SK-N-MC (cell line): ENCODE results near the gene UNC13A.
A peak's percentile ranks its signal among the peaks of the same experiment; 100 is the strongest.

Experiments
- DNase-seq: peaks from one replicate; pipeline ENCODE4 v3.0.0-alpha.2; 2011; ENCODE audit warnings: low read depth, low spot score
- H3K27ac ChIP-seq: fragments of 200-600 bp; sonication (generic); 2 replicates; pipeline ENCODE4 v1.5.1; 2016; ENCODE audit warnings: mixed run types
- H3K36me3 ChIP-seq: fragments of 200-600 bp; sonication (generic); 2 replicates; pipeline ENCODE4 v1.6.1; 2017; ENCODE audit warnings: antibody characterized with exemption, low read length, mixed read lengths; ENCODE audit not compliant: insufficient read depth
- H3K4me3 ChIP-seq: fragments of 200-600 bp; sonication (generic); 2 replicates; pipeline ENCODE4 v1.5.1; 2016
- H3K9ac ChIP-seq: fragments of 200-600 bp; sonication (generic); 2 replicates; pipeline ENCODE4 v1.8.0; 2017; ENCODE audit warnings: mixed run types, mixed read lengths; ENCODE audit not compliant: insufficient read length
- H3K9me3 ChIP-seq: fragments of 200-600 bp; sonication (generic); 2 replicates; pipeline ENCODE4 v1.6.1; 2017; ENCODE audit warnings: low read depth, mild to moderate bottlenecking, antibody characterized with exemption, low read length, moderate library complexity, mixed read lengths
- EZH2 ChIP-seq: fragments of 200-600 bp; sonication (generic); IDR thresholded peaks from one replicate; pipeline ENCODE4 v1.6.1; 2017; ENCODE audit warnings: antibody characterized with exemption
- FOXP2 ChIP-seq: optimal IDR thresholded peaks from 2 replicates; pipeline ENCODE3; 2011; ENCODE audit warnings: mild to moderate bottlenecking, moderate library complexity; ENCODE audit not compliant: insufficient read depth; ENCODE audit errors: extremely low read length, control extremely low read depth
- POLR2AphosphoS5 ChIP-seq: IDR thresholded peaks from 2 replicates; pipeline ENCODE4 v1.6.1; 2012; ENCODE audit warnings: mild to moderate bottlenecking, low read depth, low read length, borderline replicate concordance

UNC13A gene

DNA sequence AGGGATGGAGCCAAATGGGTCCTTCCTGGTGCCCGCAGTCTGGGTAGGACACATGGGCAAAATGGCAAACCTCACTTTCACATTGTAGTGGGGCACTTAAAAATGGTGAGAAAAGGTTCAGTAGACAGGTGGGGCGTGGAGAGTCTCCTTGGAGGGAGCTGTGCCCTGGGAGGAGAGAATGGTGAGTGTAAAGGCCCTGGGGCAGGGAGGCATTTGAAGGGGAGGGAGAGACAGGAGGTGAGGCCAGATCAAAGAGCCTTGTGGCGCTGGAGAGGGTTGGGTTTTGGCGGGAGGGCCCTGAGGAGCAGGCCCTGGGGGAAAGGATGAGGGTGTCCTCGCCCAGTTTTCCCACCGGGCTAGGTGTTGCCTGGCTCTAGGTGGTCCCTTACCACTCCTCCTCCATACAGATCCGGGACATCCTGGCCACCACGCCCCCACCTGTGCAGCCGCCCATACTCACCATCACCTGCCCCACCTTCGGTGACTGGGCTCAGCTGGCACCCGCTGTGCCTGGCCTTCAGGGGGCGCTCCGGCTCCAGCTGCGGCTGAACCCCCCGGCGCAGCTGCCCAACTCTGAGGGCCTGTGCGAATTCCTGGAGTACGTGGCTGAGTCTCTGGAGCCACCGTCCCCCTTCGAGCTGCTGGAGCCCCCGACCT lies 37.4 kb upstream of the UNC13A start:
- H3K9me3 ChIP-seq, result no peaks in the 10 kb centered on the region
- H3K4me3 ChIP-seq, result no peak overlapping the region
- H3K36me3 ChIP-seq, result peaks cover 40% of the 10 kb centered on the region
- H3K9ac ChIP-seq, result no peak overlapping the region
- no peak for DNase-seq
- no peak overlapping the region for H3K27ac ChIP-seq
- TF ChIP-seq FOXP2, result no peak

DNA sequence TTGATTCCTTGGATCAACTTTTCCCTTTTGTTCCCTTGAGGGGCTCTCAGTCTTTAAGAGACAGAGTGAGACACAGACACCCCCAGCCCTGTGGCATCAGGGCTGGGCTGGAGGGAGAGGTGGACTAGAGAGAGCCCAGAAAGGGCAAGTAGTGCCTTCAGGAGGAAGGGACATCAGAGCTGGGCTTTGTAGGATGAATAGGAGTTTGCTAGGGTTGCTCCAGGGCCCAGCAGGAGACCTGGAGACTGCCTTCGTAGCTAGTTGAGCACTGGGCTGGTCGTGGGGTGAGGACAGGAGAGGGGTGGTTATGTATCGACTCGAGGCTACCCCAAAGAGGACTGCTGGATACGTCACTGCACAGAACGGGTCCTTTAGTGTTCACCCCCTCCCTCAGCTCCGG lies 36.5 kb upstream of the UNC13A start:
- Histone ChIP-seq H3K36me3 (peaks cover 31% of the 10 kb centered on the region; the same call in 1 of the 2 replicates), H3K9me3 (no peaks in the 10 kb centered on the region), H3K27ac (no peak overlapping the region), H3K4me3 (no peak overlapping the region), H3K9ac (no peak overlapping the region)
- DNase-seq, result no peak
- TF ChIP-seq EZH2, result no peak
- TF ChIP-seq POLR2AphosphoS5, result no peak
- no peak for TF ChIP-seq FOXP2

DNA sequence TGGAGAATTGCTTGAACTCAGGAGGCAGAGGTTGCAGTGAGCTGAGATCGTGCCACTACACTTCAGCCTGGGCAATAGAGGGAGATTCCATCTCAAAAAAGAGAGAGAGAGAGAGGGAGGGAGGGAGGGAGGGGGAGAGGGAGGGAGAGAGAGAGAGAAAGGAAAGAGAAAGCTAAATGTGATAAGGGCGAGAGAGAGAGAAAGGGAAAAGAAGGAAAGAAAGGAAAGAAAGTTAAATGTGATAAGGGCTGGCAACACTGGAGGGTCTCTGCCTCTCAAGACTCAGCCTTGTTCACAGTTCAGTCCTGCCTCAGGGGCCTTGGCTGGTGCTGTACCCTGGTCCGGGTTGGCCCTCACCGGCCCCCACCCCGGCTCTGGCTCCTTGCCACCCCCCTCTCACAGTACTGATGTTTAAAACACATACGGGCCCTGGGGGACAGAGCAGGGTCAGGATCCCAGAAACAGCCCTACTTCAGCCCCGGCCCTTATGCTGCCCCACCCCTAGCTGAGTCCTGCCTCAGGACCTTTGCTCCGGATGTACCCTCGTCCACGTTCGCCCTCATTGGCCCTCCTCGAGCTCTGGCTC lies 34.6 kb upstream of the UNC13A start:
- Histone ChIP-seq H3K27ac (no peak overlapping the region), H3K36me3 (peaks cover 16% of the 10 kb centered on the region; the same call in 1 of the 2 replicates), H3K9ac (no peak overlapping the region), H3K9me3 (no peaks in the 10 kb centered on the region), H3K4me3 (no peak overlapping the region)
- no peak for DNase-seq
- TF ChIP-seq FOXP2 (no peak), POLR2AphosphoS5 (no peak), EZH2 (no peak)

DNA sequence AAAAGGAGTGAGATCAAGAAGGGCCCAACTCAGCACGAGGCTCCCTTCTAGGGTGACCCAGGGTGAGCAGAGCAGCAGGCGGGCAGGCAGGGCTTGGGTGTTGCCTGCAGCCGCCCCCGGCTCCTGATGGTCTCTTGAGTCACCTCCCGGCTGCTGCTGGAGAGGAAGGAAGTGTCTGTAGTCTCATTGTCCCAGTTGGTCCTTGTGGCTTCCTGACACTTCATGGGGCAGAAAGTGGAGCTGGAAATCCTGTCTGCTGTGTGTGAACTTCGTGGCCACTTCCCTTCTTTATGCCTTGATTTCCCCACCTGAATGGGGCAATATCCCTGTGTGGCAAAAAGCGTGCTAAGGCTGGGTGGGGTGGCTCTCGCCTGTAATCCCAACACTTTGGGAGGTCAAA lies 33.7 kb upstream of the UNC13A start:
- H3K9me3 ChIP-seq, result no peaks in the 10 kb centered on the region
- no peak for DNase-seq
- H3K4me3 ChIP-seq, result no peak overlapping the region
- H3K9ac ChIP-seq, result no peak overlapping the region
- TF ChIP-seq FOXP2, result no peak
- no peak for TF ChIP-seq EZH2
- TF ChIP-seq POLR2AphosphoS5, result no peak
- peaks cover 16% of the 10 kb centered on the region; the same call in 1 of the 2 replicates for H3K36me3 ChIP-seq
- H3K27ac ChIP-seq, result no peak overlapping the region

DNA sequence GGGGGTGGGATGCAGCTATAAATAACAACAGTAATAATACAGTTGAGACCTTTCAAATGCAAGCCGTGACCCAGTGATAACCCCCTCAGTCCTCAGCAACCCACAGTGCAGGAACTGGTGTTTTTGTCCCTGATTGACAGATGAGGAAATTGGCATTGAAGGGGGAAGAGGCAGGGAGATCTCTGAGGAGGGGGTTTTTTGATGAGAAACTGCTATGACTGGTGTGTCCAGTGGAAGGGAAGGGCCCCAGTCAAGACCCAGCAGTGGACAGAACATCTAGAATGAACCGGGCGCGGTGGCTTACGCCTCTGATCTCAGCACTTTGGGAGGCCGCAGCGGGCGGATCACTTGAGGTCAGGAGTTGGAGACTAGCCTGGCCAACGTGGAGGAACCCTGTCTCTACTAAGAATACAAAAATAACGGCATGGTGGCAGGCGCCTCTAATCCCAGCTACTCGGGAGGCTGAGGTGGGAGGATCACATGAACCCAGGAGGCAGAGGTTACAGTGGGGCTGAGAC lies 33.0 kb upstream of the UNC13A start:
- Histone ChIP-seq H3K36me3 (peaks cover 16% of the 10 kb centered on the region; the same call in 1 of the 2 replicates), H3K9ac (no peak overlapping the region), H3K4me3 (no peak overlapping the region), H3K27ac (no peak overlapping the region), H3K9me3 (no peaks in the 10 kb centered on the region)
- TF ChIP-seq POLR2AphosphoS5, result no peak
- TF ChIP-seq FOXP2, result no peak
- no peak for TF ChIP-seq EZH2
- no peak for DNase-seq

DNA sequence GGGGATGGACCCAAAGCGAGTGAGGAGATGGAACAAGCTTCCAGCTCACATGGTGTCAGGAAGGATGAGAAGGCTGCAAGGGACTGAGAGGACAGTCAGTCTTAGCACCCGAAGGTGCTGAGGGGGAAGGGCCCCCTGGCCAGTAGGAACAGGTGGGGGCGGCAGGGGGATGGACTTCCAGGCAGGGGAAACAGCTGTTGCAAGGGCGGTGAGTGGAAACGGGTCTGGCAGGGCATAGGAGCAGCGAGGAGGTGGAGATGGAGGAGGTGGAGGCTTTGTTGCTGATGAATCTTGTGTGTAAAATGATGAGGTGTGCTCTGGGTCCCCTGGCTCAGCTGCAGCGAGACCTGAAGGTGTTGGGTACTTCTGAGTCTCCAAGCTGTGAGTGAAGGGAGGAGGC lies 32.3 kb upstream of the UNC13A start:
- peak overlapping the region; percentile 77 for H3K9ac ChIP-seq
- TF ChIP-seq FOXP2 (no peak), POLR2AphosphoS5 (no peak), EZH2 (no peak)
- DNase-seq, result no peak
- H3K9me3 ChIP-seq, result no peaks in the 10 kb centered on the region
- no peak overlapping the region for H3K27ac ChIP-seq
- H3K36me3 ChIP-seq, result peaks cover 10% of the 10 kb centered on the region; the same call in 1 of the 2 replicates
- H3K4me3 ChIP-seq, result peak overlapping the region; percentile 82

DNA sequence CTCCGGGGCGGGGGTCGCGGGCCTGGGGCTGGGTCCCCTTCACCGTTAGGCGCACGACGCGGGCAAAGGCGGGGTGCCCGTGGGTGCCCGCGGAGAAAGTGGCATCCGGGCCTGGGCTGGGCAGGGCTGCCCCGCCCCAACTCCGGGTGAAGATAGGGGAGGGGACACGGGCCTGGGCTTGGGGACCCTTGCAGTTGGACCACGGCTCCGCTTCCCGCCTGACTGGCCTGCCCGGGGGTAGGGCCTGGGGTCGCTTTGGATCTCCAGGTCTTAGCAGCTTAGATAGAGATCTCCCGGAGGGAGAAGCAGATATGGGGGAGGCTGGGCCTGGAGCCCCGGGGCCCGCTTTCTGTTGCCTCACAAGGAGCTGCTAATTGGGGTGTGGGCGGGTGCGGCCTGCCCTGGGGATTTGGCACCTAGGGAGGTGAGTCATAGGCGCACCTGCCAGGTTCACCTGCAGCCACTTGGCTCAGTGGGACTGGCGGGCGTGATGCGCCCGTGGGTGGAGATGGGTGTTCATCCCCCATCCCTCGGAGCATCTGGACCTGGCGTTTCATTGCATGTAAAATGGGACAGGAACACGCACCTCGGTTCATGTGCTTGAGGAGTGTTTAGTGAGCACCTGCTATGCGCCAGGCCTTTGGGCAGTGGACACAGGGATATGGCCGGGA lies 31.7 kb upstream of the UNC13A start:
- Histone ChIP-seq H3K4me3 (peak overlapping the region; percentile 82), H3K9me3 (no peaks in the 10 kb centered on the region), H3K36me3 (peaks cover 6% of the 10 kb centered on the region; the same call in 1 of the 2 replicates), H3K27ac (no peak overlapping the region), H3K9ac (peak overlapping the region; percentile 77)
- no peak for DNase-seq
- TF ChIP-seq FOXP2 (no peak), EZH2 (no peak), POLR2AphosphoS5 (no peak)

DNA sequence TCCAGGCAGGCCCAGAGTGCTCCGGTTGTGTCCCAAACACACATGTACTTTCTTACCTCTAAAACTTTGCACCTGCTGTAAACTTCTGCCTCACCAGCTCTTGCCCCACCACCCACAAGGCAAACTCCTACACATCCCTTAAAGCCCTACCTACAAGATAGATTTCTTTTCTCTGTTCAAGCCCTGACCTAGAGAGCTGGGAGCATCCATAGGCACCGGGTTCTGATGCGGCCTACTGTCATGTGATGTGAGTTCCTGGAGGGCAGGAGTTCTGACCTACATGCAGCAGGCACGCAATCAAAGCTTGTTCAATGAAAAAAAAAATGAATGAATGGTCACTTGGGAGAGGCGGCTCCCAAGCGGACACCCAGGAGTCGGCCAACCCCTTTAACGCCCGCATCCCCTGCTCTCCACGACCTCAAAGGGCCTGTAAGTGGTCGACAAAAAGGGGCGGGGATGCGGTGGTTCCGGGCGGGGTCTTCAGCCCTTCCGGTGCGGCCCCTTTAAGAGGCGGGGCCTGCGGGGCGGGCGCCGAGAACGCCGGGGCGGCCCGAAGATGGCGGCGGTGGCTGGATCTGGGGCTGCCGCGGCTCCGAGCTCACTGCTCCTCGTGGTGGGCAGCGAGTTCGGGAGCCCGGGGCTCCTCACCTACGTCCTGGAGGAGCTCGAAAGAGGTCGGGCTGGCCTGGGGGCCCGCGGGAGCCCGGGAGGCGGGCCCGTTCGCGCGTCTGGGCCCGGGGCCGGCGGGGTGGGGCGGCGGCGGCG lies 31.0 kb upstream of the UNC13A start, which contains the start of gene MAP1S:
MAP1S (plus strand) TSS at position 534 of the 765 bp plus-strand sequence; CDS start at position 557, 23 bp downstream.
- Histone ChIP-seq H3K27ac (no peak within 1 kb of the TSS), H3K36me3 (peaks cover 4% of the 10 kb centered on the region; the same call in 1 of the 2 replicates), H3K4me3 (peak within 1 kb of the TSS; percentile 82), H3K9ac (peak within 1 kb of the TSS; percentile 77), H3K9me3 (no peaks in the 10 kb centered on the region)
- no peak for DNase-seq
- TF ChIP-seq POLR2AphosphoS5 (peak; percentile 85; the same call in 1 of the 2 replicates), EZH2 (no peak), FOXP2 (peak; percentile 25)
